Hypothalamus (tissue), 51 donors: ENCODE results near the gene GRAMD1B.
A peak's percentile ranks its signal among the peaks of the same experiment; 100 is the strongest.

Experiments
- DNase-seq, 51 donors: peaks; one replicate each; lab custom pipeline; 2025; lab: John Stamatoyannopoulos, UW

The GRAMD1B gene

GRCh38 chr11:123472236-123472935 lies 42.3 kb downstream of the GRAMD1B start:
- DNase-seq, result no peak

GRCh38 chr11:123473941-123474677 lies 44.0 kb downstream of the GRAMD1B start:
- DNase-seq, result no peak

- no peak for DNase-seq
Measured at GRCh38 chr11:123474994-123475393, 44.9 kb downstream of the GRAMD1B start.

- peak in 1 of 51 donors; percentile 11 for DNase-seq
Measured at GRCh38 chr11:123475469-123475868, 45.4 kb downstream of the GRAMD1B start.

- no peak for DNase-seq
Measured at GRCh38 chr11:123477205-123477907, 47.3 kb downstream of the GRAMD1B start.

- peak in 29 of 51 donors; percentile 5 to 80 (median 24) for DNase-seq
Measured at GRCh38 chr11:123478352-123478987, 48.4 kb downstream of the GRAMD1B start.

- no peak for DNase-seq
Measured at GRCh38 chr11:123479048-123479837, 49.2 kb downstream of the GRAMD1B start.

GRCh38 chr11:123480290-123480815 lies 50.3 kb downstream of the GRAMD1B start:
- no peak for DNase-seq

GRCh38 chr11:123480882-123481281 lies 50.8 kb downstream of the GRAMD1B start:
- no peak for DNase-seq

GRCh38 chr11:123481640-123482039 lies 51.6 kb downstream of the GRAMD1B start:
- no peak for DNase-seq

- DNase-seq, result no peak
Measured at GRCh38 chr11:123482218-123482617, 52.1 kb downstream of the GRAMD1B start.

- no peak for DNase-seq
Measured at GRCh38 chr11:123483058-123483457, 53.0 kb downstream of the GRAMD1B start.

- no peak for DNase-seq
Measured at GRCh38 chr11:123483466-123483865, 53.4 kb downstream of the GRAMD1B start.

GRCh38 chr11:123484448-123484847 lies 54.4 kb downstream of the GRAMD1B start:
- no peak for DNase-seq

GRCh38 chr11:123487157-123487744 lies 57.2 kb downstream of the GRAMD1B start:
- peak in 2 of 51 donors; percentile 12 to 29 for DNase-seq

GRCh38 chr11:123490527-123490926 lies 60.5 kb downstream of the GRAMD1B start:
- DNase-seq, result no peak

GRCh38 chr11:123491241-123491640 lies 61.2 kb downstream of the GRAMD1B start:
- DNase-seq, result no peak

GRCh38 chr11:123493349-123494063 lies 63.4 kb downstream of the GRAMD1B start:
- no peak for DNase-seq
